SK-N-SH treated with all-trans-retinoic acid at 6 μM for 48 hours (cell line): Measurements from ENCODE around the gene NFIA.

ENCODE experiments used
- ATAC-seq: fragments of 200-7000 bp; cut with Tn5 transposase; 3 replicates; pipeline ENCODE4 v1.9.1; 2020; ENCODE audit warnings: mild to moderate bottlenecking, moderate library complexity
- ARNTL ChIP-seq: fragments of 450-650 bp; formaldehyde crosslinking; IDR thresholded peaks from 2 replicates; pipeline ENCODE4 v1.5.0; 2020; ENCODE audit warnings: low read depth, mild to moderate bottlenecking, moderate library complexity, borderline replicate concordance
- BACH2 ChIP-seq: fragments of 250-450 bp; sonication (Bioruptor Pico); IDR thresholded peaks from 2 replicates; pipeline ENCODE4 v1.9.0; 2021; ENCODE audit warnings: mild to moderate bottlenecking, borderline replicate concordance
- CREB5 ChIP-seq: fragments of 250-450 bp; sonication (Bioruptor Pico); IDR thresholded peaks from 2 replicates; pipeline ENCODE4 v1.5.1; 2020; ENCODE audit warnings: low read depth, mild to moderate bottlenecking, moderate library complexity
- CSDC2 ChIP-seq: fragments of 250-450 bp; sonication (Bioruptor Pico); IDR thresholded peaks from 2 replicates; pipeline ENCODE4 v1.5.0; 2020; ENCODE audit warnings: mild to moderate bottlenecking, moderate library complexity
- CSRNP3 ChIP-seq: fragments of 250-450 bp; sonication (Bioruptor Pico); IDR thresholded peaks from 2 replicates; pipeline ENCODE4 v1.5.1; 2021; ENCODE audit warnings: mild to moderate bottlenecking, moderate library complexity
- ESRRG ChIP-seq: fragments of 250-450 bp; sonication (Bioruptor Pico); IDR thresholded peaks from 2 replicates; pipeline ENCODE4 v1.6.1; 2021; ENCODE audit warnings: mild to moderate bottlenecking
- GLIS3 ChIP-seq: fragments of 250-450 bp; sonication (Bioruptor Pico); IDR thresholded peaks from 2 replicates; pipeline ENCODE4 v1.5.0; 2020; ENCODE audit warnings: mild to moderate bottlenecking, moderate library complexity
- ISL1 ChIP-seq: fragments of 250-450 bp; sonication (Bioruptor Pico); IDR thresholded peaks from 2 replicates; pipeline ENCODE4 v2.1.2; 2022; ENCODE audit warnings: mild to moderate bottlenecking, moderate library complexity
- POU6F1 ChIP-seq: fragments of 250-450 bp; sonication (Bioruptor Pico); IDR thresholded peaks from 2 replicates; pipeline ENCODE4 v1.8.0; 2021; ENCODE audit warnings: low read depth, mild to moderate bottlenecking, moderate library complexity, borderline replicate concordance
- PPARA ChIP-seq: fragments of 250-450 bp; sonication (Bioruptor Pico); IDR thresholded peaks from 2 replicates; pipeline ENCODE4 v1.5.0; 2020; ENCODE audit warnings: mild to moderate bottlenecking, borderline replicate concordance
- RARB ChIP-seq: fragments of 250-450 bp; sonication (Bioruptor Pico); IDR thresholded peaks from 2 replicates; pipeline ENCODE4 v1.8.0; 2021; ENCODE audit warnings: mild to moderate bottlenecking, moderate library complexity
- SNAI2 ChIP-seq: fragments of 250-450 bp; sonication (Bioruptor Pico); IDR thresholded peaks from 2 replicates; pipeline ENCODE4 v1.5.0; 2020; ENCODE audit warnings: mild to moderate bottlenecking, moderate library complexity
- TOX ChIP-seq: fragments of 250-450 bp; sonication (Bioruptor Pico); IDR thresholded peaks from 2 replicates; pipeline ENCODE4 v1.8.0; 2021; ENCODE audit warnings: mild to moderate bottlenecking, moderate library complexity, borderline replicate concordance
- TSHZ2 ChIP-seq: fragments of 250-450 bp; sonication (Bioruptor Pico); IDR thresholded peaks from 2 replicates; pipeline ENCODE4 v1.5.0; 2020; ENCODE audit warnings: mild to moderate bottlenecking, moderate library complexity
- ZC3H10 ChIP-seq: fragments of 250-450 bp; sonication (Bioruptor Pico); IDR thresholded peaks from 2 replicates; pipeline ENCODE4 v1.5.1; 2021; ENCODE audit warnings: mild to moderate bottlenecking, moderate library complexity
- ZFP30 ChIP-seq: fragments of 450-650 bp; formaldehyde crosslinking; IDR thresholded peaks from 2 replicates; pipeline ENCODE4 v1.5.0; 2022; ENCODE audit warnings: mild to moderate bottlenecking, moderate library complexity
- ZNF565 ChIP-seq: fragments of 450-650 bp; formaldehyde crosslinking; conservative IDR thresholded peaks from 2 replicates; pipeline ENCODE4 v1.5.0; 2020; ENCODE audit warnings: low read depth, mild to moderate bottlenecking, moderate library complexity
- ZNF70 ChIP-seq: fragments of 450-650 bp; formaldehyde crosslinking; IDR thresholded peaks from 2 replicates; pipeline ENCODE4 v1.5.0; 2020; ENCODE audit warnings: mild to moderate bottlenecking, moderate library complexity
- ZNF8 ChIP-seq: fragments of 450-650 bp; formaldehyde crosslinking; IDR thresholded peaks from 2 replicates; pipeline ENCODE4 v1.5.0; 2020; ENCODE audit warnings: mild to moderate bottlenecking, moderate library complexity

The NFIA gene

GRCh38 chr1:61404597-61405376, 322.4 kb downstream of the NFIA start (continued):
- TF ChIP-seq TSHZ2, result no peak
- TF ChIP-seq ZNF8 (CRISPR knock-in tag), result no peak

GRCh38 chr1:61406467-61406866, 324.1 kb downstream of the NFIA start:
- TF ChIP-seq POU6F1, result no peak
- no peak for TF ChIP-seq ARNTL (CRISPR knock-in tag)
- no peak for TF ChIP-seq BACH2 (CRISPR knock-in tag)
- TF ChIP-seq ESRRG (CRISPR knock-in tag), result no peak
- TF ChIP-seq ZNF70 (CRISPR knock-in tag), result no peak
- no peak for TF ChIP-seq ISL1 (CRISPR knock-in tag)
- no peak for TF ChIP-seq ZFP30 (CRISPR knock-in tag)
- TF ChIP-seq RARB (CRISPR knock-in tag), result no peak
- TF ChIP-seq ZNF565 (CRISPR knock-in tag), result no peak
- no peak for TF ChIP-seq CSRNP3 (CRISPR knock-in tag)
- ATAC-seq, result no peak

GRCh38 chr1:61412601-61413000, 330.2 kb downstream of the NFIA start:
- no peak for ATAC-seq
- TF ChIP-seq ZC3H10, result no peak
- TF ChIP-seq ZNF70 (CRISPR knock-in tag), result no peak
- no peak for TF ChIP-seq TOX (CRISPR knock-in tag)
- TF ChIP-seq POU6F1, result no peak
- no peak for TF ChIP-seq RARB (CRISPR knock-in tag)
- no peak for TF ChIP-seq PPARA
- TF ChIP-seq SNAI2 (CRISPR knock-in tag), result no peak
- TF ChIP-seq CREB5 (CRISPR knock-in tag), result no peak
- TF ChIP-seq CSRNP3 (CRISPR knock-in tag), result no peak
- no peak for TF ChIP-seq ZNF8 (CRISPR knock-in tag)
- TF ChIP-seq ARNTL (CRISPR knock-in tag), result no peak

- ATAC-seq, result no peak
- TF ChIP-seq ZC3H10 (no peak), TSHZ2 (no peak), PPARA (no peak), GLIS3 (CRISPR knock-in tag) (no peak), BACH2 (CRISPR knock-in tag) (no peak), CSDC2 (no peak), ISL1 (CRISPR knock-in tag) (no peak), ZFP30 (CRISPR knock-in tag) (no peak), ESRRG (CRISPR knock-in tag) (no peak), ZNF70 (CRISPR knock-in tag) (no peak), ARNTL (CRISPR knock-in tag) (no peak), CSRNP3 (CRISPR knock-in tag) (no peak)
Measured at GRCh38 chr1:61419196-61419595, 336.8 kb downstream of the NFIA start.
